NCI-H1436 (cell line): Measurements from ENCODE around the gene VEZT.
"Not testable (repeated sequence)": the region's sequence is repeated elsewhere in the genome, so short reads cannot be mapped to it uniquely, and the experiment has no call there.

ENCODE experiments used
- DNase-seq: peaks from one replicate; lab custom pipeline; 2025; lab: John Stamatoyannopoulos, UW

VEZT gene

GRCh38 chr12:95224202-95225170, 6.9 kb downstream of the VEZT start:
- DNase-seq = no peak

DNA sequence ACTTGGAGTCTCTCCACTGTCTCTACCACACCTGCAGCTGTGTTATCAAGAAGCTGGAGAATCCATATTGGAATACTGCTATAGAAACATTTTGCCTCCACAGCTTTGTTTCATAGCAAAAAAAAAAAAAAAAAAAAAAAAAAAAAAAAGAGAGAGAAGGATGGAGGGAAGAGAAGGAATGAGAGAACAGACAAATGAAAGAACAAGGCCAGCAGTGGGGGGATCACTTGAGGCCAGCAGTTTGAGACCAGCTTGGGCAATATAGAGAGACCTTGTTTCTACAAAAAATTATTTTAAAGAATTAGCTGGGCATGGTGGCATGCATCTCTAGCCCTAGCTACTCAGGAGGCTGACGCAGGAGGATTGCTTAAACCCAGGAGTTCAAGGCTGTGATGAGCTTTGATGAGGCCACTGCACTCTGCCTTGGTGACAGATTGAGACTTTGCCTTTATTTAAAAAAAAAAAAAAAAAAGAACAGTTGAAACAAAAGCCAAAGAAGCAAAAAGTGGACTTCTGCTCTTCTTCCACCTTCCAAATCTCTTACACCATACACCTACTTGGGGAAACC, 8.1 kb downstream of the VEZT start:
- no peak for DNase-seq

- DNase-seq = no peak
Observed at GRCh38 chr12:95227818-95228356, 10.3 kb downstream of the VEZT start.

DNA sequence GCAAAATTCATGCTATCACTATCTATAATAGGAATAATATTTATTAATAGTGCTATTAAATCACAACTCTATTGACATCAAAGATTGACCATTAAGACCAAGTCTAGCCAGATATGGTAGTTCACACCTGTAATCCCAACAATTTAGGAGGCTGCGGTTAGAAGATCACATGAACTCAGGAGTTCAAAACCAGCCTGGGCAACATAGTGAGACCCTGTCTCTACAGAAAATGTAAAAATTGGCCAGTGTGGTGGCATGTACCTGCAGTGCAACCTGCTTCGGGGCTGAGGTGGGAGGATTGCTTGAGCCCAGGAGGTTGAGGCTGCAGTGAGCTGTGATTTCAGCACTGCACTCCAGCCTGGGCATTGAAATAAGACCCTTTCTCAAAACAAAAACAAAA, 11.0 kb downstream of the VEZT start:
- DNase-seq = no peak

DNA sequence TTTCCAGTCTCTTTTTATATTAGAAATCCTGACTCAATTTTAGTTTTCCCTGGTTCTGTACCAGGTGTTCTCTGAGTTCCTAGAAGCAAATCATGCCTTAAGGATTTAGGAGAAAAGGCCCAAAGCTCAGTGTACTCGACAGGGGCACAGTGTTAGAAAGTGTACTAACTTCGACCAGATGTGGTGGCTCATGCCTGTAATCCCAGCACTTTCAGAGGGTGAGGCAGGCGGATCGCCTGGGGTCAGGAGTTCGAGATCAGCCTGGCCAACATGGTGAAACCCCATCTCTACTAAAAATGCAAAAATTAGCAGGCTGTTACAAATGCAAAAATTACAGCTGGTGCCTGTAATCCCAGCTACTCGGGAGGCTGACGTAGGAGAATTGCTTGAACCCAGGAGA, 12.0 kb downstream of the VEZT start:
- no peak for DNase-seq

DNA sequence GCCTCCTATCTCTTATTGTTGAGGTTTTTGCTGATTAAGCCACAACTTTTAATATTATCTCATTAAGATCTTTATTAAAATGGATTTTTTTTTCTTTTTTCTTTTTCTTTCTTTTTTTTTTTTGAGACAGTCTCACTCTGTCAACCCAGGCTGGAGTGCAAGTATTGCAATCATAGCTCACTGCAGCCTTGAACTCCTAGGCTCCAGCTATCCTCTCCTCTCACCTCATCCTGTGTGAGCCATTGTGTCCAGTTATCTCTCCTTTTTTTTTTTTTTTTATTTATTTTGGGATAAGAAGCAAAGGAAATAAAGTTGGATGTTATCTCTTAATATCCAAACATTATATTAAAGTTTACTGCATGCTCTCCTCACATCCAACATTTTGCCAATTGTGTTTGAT, 12.7 kb downstream of the VEZT start:
- no peak for DNase-seq

DNA sequence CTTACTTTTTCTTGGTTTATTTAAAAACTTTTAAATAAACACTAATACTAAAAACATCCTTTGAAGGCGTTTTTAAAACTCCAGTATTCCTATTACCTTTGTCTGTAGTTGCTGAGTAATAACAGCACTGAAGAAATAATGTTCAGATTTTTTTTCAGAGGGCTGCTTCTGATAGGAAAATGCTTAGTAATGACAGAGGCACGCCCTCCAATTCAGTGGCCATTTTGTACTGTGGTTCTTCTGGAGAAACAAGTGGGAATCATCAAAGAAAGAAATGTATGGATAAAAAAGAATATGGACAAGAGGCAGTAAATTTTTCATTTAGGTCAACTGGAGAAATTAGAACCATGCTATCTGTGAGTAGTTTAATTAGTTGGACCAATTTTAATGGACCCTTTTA, 13.6 kb downstream of the VEZT start:
- no peak for DNase-seq

- not testable (repeated sequence) for DNase-seq
Observed at GRCh38 chr12:95234187-95234586, 16.6 kb downstream of the VEZT start.

GRCh38 chr12:95235621-95236020, 18.0 kb downstream of the VEZT start:
- DNase-seq = not testable (repeated sequence)

- DNase-seq = no peak
Observed at GRCh38 chr12:95237315-95237714, 19.7 kb downstream of the VEZT start.

DNA sequence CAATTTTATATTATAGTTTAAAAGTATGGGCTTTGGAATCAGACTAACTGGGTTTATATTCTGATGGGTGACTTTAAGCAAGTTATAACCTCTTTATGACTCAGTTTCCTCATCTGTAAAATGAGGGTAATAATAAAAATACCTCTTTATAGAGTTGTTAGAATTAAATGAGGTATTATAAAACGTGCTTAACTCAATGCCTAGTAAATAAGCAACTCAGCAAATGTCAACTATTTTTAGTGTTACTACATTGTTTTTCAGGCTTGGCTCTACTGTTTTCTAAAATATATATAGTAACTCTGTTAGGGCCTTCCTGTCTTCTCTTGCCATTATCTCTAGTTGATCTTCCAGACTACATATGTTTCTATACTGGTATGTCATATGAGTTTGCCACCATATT, 20.5 kb downstream of the VEZT start:
- no peak for DNase-seq

- DNase-seq = no peak
Observed at GRCh38 chr12:95239216-95239615, 21.6 kb downstream of the VEZT start.

DNA sequence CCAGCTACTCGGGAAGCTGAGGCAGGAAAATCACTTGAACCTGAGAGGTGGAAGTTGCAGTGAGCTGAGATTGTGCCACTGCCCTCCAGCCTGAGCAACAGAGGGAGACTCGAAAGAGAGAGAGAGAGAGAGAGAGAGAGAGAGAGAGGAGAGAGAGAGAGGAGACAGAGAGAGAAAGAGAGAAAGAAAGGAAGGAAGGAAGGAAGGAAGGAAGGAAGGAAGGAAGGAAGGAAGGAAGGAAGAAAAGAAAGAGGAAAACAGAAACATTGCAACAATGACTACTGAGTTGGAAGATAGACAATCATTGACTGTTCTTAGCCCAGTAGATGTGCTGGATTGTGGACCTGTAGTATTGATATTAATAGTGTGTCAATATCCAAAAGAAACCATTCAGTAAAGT, 22.2 kb downstream of the VEZT start:
- not testable (repeated sequence) for DNase-seq

- DNase-seq = no peak
Observed at GRCh38 chr12:95240556-95240955, 22.9 kb downstream of the VEZT start.

GRCh38 chr12:95241138-95241537, 23.5 kb downstream of the VEZT start:
- not testable (repeated sequence) for DNase-seq

GRCh38 chr12:95241761-95242506, 24.3 kb downstream of the VEZT start:
- DNase-seq = no peak

- DNase-seq = no peak
Observed at GRCh38 chr12:95243497-95244183, 26.0 kb downstream of the VEZT start.

- DNase-seq = no peak
Observed at GRCh38 chr12:95244350-95244749, 26.7 kb downstream of the VEZT start.

GRCh38 chr12:95248095-95248494, 30.5 kb downstream of the VEZT start:
- no peak for DNase-seq

GRCh38 chr12:95248604-95249360, 31.2 kb downstream of the VEZT start:
- DNase-seq = no peak

DNA sequence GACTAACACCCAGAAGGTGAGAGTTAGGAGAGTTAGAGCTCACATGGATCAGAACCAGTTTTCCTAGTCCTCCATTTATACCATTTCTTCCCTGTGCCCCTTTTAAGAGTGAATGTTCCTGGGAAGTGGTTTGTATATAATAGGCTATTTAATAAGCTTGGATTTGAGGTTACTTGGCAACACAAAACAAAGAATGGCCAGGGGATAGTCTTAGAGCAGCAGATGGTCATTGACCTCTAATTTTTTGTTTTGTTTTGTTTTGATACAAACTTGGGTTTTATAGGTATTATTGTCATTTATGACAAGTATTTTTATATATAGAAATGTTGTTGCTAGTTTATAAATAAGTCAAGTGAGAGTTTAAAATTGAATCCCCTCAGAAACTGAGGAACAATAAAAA, 35.8 kb downstream of the VEZT start:
- DNase-seq = no peak
